ENCODE results near the gene PAH.

DNA sequence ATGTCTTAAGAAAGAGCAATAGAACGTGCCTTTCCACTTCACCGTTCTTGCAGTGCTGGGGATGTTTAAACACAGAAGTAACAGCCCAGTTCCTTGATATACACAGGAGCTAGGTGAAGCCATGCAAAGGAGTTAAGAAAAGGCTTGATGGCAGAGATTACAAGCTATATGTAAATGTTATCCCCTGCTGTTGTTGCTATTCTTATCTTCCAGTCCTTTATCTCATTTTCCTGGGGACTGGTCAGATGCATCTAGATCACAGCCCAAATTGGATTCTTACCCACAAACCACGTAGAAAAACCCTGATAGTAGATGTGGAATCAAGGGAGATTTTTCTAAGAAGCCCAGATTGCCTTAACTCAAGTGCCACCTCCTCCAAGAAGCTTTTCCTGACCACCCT, 45.9 kb upstream of the PAH start:
- no peak for TF ChIP-seq CTCF (IDR thresholded peaks at IDR 0.05)
- no peak for TF ChIP-seq POLR2A (IDR thresholded peaks at IDR 0.05)
